Measurements from ENCODE around the gene SLC24A3.

Gene SLC24A3

DNA sequence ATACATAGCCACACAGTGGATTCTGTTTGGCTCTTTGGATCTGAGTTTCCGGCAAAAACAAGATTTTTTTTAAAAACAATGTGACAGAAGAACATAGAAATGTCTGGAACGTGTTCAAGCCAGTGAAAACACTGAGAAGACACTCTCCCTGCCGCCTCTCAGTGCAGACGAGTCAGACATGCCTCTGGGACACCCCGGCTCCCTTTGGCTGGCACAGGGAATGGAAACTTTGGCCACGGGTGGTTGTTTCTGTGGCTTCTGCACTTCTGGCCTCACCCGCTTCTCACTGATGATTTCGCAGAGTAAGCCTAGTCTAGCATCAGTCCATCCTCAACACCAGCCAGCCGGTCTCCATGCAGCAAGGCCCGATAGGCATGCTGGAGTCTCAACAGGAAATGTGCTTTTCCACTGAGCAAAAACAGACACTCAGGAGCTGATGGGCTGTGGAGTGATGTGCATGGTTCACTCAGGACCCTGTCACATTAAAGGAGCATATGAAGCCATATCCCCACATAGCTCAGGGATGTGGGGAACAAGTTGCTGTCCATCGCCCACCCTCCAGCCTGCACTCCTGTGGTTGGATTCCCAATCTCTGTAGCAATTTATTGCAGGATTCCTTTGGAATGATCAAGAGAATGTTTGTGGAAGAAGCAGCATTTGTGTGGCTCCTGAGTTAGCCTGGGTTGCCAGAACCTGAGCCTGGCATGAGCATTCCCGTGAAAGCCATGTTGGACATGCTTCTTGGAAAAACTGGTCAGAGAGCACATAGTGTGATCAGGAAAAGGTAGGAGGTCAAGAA is 283.7 kb downstream of the SLC24A3 start:
- H3K4me3 ChIP-seq (ENCODE audit: low read depth, low read length), result no peak overlapping the region
- TF ChIP-seq, protein P1, sequence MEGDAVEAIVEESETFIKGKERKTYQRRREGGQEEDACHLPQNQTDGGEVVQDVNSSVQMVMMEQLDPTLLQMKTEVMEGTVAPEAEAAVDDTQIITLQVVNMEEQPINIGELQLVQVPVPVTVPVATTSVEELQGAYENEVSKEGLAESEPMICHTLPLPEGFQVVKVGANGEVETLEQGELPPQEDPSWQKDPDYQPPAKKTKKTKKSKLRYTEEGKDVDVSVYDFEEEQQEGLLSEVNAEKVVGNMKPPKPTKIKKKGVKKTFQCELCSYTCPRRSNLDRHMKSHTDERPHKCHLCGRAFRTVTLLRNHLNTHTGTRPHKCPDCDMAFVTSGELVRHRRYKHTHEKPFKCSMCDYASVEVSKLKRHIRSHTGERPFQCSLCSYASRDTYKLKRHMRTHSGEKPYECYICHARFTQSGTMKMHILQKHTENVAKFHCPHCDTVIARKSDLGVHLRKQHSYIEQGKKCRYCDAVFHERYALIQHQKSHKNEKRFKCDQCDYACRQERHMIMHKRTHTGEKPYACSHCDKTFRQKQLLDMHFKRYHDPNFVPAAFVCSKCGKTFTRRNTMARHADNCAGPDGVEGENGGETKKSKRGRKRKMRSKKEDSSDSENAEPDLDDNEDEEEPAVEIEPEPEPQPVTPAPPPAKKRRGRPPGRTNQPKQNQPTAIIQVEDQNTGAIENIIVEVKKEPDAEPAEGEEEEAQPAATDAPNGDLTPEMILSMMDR (IDR thresholded peaks at IDR 0.05; ENCODE audit: low read depth, low read length), result no peak
- TF ChIP-seq, protein P2, sequence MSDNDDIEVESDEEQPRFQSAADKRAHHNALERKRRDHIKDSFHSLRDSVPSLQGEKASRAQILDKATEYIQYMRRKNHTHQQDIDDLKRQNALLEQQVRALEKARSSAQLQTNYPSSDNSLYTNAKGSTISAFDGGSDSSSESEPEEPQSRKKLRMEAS (IDR thresholded peaks at IDR 0.05; ENCODE audit: low read depth, low read length), result no peak
- TF ChIP-seq MYC (IDR thresholded peaks at IDR 0.05; ENCODE audit: low read depth, low read length) (no peak), POLR2A (IDR thresholded peaks at IDR 0.05; ENCODE audit: extremely low read depth, insufficient read length) (no peak)
- DNase-seq (ENCODE audit: low read depth), result no peak

DNA sequence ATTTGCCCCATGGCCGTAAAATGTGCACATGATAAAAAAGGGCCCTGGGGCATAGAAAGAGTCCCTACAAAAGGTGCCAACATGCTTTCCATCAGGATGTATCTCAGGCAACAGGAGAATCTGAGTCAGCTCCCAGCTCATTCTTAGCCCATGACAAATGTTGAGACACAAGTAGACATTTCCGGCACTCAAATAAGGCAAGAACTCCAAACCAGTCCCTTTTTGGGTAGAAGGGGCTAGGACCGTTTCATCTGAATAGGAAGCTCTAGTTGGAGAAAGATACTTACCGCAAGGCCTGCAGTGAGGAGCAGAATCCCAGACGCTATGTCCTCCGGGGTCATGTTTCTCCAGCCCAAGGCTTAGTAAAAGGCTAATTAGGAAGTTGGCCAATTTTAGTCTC is 284.6 kb downstream of the SLC24A3 start:
- H3K4me3 ChIP-seq (ENCODE audit: low read depth, low read length), result no peak overlapping the region
- TF ChIP-seq, protein P2 (IDR thresholded peaks at IDR 0.05; ENCODE audit: low read depth, low read length), result no peak
- TF ChIP-seq POLR2A (IDR thresholded peaks at IDR 0.05; ENCODE audit: extremely low read depth, insufficient read length), result no peak
- TF ChIP-seq, protein P1 (IDR thresholded peaks at IDR 0.05; ENCODE audit: low read depth, low read length), result no peak
- TF ChIP-seq MYC (IDR thresholded peaks at IDR 0.05; ENCODE audit: low read depth, low read length), result no peak
- no peak for DNase-seq (ENCODE audit: low read depth)

DNA sequence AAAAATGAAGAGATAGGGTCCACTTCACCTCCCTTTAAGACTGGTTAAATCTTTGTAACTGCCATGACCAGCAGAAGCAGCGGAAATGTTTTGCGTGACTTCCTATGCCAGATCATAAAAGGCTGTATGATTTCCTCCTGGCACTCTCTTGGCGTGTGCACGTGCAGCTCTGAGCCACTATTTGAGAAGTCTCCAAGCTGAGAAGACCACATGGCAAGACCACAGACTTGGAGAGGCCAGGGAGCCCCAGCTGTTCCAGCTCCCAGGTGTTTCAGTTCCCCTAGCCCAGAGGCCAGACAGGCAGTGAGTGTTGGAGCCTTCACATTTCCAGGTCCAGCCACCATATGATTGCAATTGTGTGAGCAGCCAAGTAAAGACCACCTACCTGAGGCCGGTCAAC is 286.3 kb downstream of the SLC24A3 start:
- no peak for TF ChIP-seq MYC (IDR thresholded peaks at IDR 0.05; ENCODE audit: low read depth, low read length)
- TF ChIP-seq, protein P2 (IDR thresholded peaks at IDR 0.05; ENCODE audit: low read depth, low read length), result no peak
- TF ChIP-seq, protein P1 (IDR thresholded peaks at IDR 0.05; ENCODE audit: low read depth, low read length), result no peak
- TF ChIP-seq POLR2A (IDR thresholded peaks at IDR 0.05; ENCODE audit: extremely low read depth, insufficient read length), result no peak

DNA sequence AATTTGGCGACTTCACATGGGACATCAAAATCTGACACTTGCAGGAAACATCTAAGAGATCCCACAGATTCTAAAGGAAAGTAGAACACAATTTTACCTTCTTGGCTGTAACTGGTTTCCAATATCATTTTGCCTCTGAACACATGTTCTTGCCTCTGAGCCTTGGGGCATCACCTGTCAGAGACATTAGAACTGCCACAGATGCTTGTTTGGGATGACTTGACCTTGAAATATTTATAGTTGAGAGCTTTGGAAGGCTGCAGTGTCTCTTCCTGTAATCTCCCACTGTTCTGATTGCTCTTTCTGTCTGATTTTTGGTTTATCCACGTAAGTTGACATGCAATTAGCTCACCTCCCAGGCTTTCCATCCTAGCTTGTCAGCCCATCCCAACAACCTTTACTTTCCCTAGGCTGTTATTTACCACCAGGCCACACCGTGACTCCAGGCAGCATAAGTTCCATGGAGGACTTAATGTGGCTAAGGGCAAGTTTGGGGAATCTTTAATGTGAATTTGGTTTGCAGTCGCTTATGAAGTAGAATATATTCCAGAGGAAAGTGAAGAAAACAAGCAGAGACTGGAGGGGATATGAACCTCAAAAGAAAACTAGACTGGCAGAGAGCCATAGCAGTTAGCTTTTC is 289.2 kb downstream of the SLC24A3 start:
- DNase-seq (ENCODE audit: low read depth), result no peak
- TF ChIP-seq, protein P2 (IDR thresholded peaks at IDR 0.05; ENCODE audit: low read depth, low read length), result no peak
- TF ChIP-seq MYC (IDR thresholded peaks at IDR 0.05; ENCODE audit: low read depth, low read length) (no peak), POLR2A (IDR thresholded peaks at IDR 0.05; ENCODE audit: extremely low read depth, insufficient read length) (no peak)
- TF ChIP-seq, protein P1 (IDR thresholded peaks at IDR 0.05; ENCODE audit: low read depth, low read length), result no peak
- H3K4me3 ChIP-seq (ENCODE audit: low read depth, low read length), result no peak overlapping the region

More for the DNA sequence above, 286.3 kb downstream of the SLC24A3 start:
- DNase-seq (ENCODE audit: low read depth), result no peak
- H3K4me3 ChIP-seq (ENCODE audit: low read depth, low read length), result no peak overlapping the region

DNA sequence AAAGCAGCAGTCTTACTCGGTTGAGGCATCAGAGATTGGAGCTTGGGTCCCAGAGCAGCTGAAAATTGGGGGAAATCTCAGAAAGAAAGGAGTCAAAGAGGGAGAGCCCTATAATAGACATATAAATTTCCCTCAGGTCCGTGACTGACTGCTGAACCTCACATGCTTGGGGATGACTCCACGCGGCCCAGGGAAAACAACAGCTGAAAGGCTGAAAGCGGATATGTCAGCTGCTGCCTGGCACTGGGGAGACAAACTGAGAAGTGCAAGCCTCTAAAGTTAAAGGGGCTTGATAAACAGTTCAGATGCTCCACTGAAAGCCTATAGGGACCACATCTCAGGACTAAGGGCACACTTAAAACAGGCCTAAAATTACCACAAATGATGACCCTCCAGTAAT is 289.7 kb downstream of the SLC24A3 start:
- TF ChIP-seq, protein P2 (IDR thresholded peaks at IDR 0.05; ENCODE audit: low read depth, low read length), result no peak
- TF ChIP-seq, protein P1 (IDR thresholded peaks at IDR 0.05; ENCODE audit: low read depth, low read length), result no peak
- TF ChIP-seq MYC (IDR thresholded peaks at IDR 0.05; ENCODE audit: low read depth, low read length) (no peak), POLR2A (IDR thresholded peaks at IDR 0.05; ENCODE audit: extremely low read depth, insufficient read length) (no peak)
- DNase-seq (ENCODE audit: low read depth), result no peak

More for the DNA sequence above, 289.7 kb downstream of the SLC24A3 start:
- H3K4me3 ChIP-seq (ENCODE audit: low read depth, low read length), result no peak overlapping the region

Measured in NB4 (cell line).